Activated CD4-positive, CD25-positive, alpha-beta regulatory T cell treated with anti-CD3 and anti-CD28 coated beads, Interleukin-2, amount 50 U/mL, for 72 hours (primary cell): Measurements from ENCODE around the gene MATN1.

ENCODE experiments used
- DNase-seq: peaks from one replicate; pipeline ENCODE4 v3.0.0; 2021

The MATN1 gene

DNA sequence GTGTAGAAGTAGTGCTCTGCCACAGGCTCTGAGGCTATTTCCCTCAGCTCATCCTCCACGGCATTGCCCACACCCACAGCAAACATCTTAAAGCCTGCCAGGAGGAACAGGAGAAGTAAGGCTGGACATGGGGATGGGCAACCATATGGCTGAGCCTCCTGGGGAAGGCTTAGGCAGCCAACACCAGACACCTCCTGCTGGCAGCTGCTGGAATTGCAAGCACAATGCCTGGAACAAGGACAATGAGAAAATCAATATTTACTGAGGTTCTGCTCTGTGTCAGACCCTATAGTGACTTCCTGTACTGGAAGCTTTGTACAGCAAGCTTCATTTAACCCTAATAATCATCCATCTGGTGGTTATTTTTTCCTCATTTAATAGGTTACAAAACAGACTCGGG lies 8.2 kb downstream of the MATN1 start:
- peak; percentile 59 for DNase-seq

GRCh38 chr1:30714536-30715090 lies 8.8 kb downstream of the MATN1 start:
- no peak for DNase-seq

DNA sequence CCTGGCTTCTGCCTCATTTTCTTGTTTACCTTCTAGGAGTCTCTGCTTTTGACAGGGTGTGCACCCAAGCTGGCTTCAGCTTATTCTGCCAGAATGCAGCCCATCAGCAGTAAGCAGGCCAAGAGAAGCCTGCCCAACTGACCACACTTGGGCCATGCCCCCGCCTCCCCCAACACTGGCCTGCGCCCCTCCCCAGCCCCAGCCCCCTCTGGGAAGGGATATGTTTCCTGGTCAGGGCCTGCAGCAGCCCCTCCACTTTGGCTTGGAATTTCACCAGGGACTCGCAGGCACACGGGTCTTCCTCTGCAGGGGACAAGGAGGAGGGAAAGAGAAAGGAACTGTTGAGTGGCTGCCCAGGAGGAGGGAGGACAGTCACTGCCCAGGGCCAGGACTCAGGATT lies 9.4 kb downstream of the MATN1 start:
- DNase-seq, result no peak

DNA sequence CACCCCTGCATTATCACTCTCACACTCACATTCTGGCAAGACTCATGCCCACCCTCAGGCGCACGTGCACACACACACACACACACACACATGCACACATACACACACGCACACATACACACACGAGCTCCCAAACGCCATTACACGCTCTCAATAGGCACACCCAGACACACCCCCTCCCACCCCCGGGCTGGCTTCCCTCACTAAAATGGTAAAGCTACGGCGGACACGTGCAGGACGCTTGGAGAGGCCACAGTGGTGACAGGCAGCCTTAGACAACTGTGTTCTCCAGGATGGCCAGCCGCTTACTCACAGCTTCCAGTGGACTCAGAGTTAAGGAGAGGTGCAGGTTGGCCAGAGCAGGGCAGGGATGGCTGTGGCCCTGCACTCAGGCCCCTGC lies 10.1 kb downstream of the MATN1 start:
- no peak for DNase-seq

GRCh38 chr1:30712583-30712982 lies 10.8 kb downstream of the MATN1 start:
- DNase-seq, result no peak

GRCh38 chr1:30710407-30710806 lies 13.0 kb downstream of the MATN1 start:
- no peak for DNase-seq

DNA sequence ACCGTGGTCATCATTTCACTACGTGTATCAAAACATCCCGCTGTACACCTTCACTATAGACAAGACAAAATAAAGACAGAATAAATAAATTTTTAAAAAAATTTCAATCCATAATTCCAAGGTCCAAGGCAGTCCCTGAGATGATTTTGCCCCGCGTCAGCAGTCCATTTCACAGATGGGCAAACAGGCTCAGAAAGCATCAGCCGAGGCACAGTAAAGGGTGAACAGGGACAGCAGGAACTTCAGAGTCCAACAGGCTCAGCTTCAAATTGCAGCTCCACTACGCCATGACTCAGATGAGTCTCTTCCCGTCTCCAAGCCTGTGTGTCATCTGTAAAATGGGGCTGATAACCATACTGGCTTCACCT lies 15.0 kb downstream of the MATN1 start:
- DNase-seq, result no peak

DNA sequence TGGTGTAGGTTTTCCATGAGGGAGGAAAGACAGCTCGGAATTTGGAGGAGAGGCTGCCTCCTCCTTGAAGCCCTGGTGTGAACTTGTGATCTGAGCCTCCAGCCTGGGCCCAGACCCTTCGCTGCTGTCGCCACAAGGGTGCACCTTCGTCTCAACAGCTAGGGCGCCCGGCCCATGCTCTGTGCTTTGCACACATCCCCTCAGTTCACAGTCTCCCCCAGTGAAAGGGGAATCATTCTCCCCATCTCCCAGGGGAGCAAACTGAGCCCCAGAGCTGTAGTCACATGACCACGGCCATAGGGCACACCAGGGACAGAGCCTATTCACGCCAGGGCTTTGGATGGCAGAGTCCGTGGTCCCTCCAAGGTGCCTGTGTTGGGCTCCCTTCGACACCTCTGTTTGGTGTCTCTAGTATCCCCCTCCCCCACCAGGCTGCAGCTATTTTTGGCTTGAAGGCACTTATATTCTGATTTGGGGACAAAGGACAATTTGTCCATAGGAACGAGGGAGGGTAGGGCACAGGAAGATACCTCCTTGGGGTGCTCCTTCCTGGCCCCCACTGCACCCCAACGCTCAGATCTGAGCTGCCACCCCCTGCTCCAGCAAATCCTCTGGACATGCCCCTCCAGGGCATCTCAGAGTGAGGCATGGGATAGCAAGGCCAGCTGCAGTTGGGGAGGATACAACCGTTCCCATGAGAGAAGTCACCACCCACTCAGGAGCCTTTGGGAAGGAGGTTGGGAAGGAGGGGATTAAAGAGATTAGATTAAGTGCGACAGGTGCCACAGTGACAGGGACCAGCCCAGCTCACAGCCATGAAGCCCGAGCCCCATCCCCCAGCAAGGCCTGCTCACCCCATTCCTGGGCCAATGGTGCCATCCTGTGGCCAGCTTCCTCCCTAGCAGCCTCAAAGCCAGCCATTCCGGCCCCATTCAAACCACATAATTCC lies 15.7 kb downstream of the MATN1 start:
- DNase-seq, result peak; percentile 54

DNA sequence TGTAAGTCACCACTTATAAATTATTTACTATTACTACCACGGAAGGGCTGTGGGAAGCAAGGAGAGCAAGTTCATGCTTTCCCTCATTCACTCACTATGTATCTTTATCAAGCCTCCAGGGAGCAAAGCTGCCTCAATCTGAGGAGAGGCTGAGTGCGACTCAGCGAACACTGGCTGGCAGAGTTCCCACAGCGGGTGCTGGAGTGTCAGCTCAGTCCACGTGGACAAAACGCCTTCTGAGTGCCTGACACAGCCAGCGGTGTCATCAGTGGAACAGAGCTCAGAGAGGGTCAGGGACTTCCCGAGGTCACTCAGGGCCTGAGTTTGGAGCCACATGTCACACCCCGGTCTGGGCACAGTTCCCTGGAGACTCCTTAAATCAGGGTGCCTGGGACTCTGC lies 16.9 kb downstream of the MATN1 start:
- DNase-seq, result no peak

DNA sequence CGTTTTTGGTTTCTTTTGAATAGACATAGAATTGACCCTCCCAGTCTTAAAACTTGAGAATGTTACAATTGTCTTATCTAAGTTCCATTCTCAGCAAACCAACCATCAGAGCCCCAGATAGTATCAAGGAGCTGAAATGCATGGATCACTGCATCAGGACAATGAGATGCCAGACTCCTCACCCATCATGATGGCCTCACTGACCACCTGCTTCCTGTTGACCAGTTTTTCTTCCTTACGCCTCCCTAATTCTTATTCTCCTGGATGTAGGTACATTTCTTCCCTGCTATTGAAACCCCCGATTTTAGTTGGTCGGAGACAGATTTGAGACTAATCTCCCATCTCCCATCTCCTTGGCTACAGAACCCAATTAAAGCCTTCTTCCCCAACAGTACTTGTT lies 17.7 kb downstream of the MATN1 start:
- no peak for DNase-seq

DNA sequence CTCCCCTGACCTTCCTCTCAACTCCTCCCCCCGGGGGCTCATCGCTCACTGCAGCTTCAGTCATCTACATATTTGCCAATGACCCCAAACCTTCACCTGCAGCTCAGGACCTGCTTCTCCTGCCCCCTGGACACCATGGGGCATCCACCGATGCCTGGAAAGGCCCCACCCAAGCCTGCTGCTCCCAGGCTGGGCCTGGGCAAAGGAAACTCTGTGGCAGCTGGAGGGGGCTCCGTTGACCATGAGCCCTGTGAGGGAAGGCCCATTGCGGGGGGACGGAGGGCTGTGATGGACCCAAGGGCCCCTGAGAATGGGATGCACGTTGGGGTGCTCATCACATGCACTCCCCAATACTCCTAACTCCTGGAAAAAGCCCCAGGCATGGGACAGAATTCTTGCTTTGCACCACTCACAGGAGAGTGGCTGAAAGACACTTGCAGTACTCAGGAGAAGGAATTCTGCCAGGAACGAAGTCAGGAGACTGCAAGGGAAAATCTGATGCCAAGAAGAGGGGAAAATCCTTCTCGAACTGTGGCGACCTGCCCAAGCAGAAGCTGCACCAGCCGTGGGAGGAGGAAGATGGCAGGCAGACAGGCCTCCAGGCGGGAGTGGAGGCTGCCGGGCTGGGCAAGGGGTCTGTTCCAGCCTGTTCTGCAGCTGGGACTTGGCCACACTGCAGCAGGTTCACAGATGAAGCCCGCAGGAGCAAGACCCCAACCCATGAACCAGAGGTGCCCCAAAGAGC lies 18.4 kb downstream of the MATN1 start:
- DNase-seq, result no peak

GRCh38 chr1:30704271-30704670 lies 19.1 kb downstream of the MATN1 start:
- no peak for DNase-seq

- DNase-seq, result no peak
Observed at GRCh38 chr1:30702823-30703222, 20.6 kb downstream of the MATN1 start.

DNA sequence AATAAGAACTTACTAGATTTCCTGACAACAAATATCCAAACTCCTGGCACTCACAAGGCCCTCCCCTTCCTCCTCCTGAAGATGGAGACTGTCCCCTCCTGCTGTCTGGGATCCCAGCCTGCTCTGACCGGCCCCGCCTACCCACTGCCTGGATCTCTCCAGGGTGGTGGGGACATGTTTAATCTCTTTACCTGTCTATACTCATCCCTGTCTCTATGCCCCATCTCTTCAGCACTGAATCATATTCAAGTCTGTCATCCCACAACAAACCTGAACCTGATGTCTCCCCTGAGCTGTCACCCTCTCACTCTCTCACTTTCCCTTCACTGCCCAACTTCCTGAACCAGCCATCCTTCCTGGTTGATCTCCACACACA lies 22.1 kb downstream of the MATN1 start:
- no peak for DNase-seq

DNA sequence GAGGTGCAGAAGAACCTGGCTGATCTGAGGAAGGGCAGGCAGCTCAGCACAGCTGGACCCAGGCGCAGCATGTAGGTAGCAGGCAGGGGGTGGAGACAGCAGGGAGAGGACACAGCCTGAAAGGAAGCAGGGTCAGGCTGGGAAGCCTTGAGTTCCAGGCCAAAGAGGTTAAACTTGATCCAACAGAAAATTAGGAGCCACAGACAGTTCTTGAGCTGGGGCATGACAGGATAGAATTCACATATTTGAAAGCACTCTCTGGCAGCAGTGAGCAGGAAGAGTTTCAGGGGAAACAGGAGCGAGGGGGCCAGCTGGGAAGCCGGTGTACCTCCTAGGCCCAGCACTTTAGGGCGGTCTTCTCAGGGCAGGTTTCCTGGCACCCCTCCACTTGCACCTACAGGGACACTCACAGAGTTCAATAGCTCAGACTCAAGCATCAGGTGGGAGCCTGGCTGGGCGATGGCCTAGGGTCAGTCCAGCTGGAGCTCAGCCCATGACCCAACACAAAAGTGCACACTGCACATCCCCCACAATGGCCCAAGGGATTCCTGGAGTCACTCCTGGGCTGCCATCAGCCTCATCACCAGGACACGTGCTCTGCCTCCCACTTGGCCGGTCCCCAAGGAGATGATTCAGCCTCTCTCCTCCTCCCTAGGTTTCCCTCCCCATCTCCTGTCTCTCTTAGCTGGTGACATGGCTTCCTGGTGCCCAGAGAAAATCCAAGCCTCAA lies 22.7 kb downstream of the MATN1 start:
- DNase-seq, result no peak

DNA sequence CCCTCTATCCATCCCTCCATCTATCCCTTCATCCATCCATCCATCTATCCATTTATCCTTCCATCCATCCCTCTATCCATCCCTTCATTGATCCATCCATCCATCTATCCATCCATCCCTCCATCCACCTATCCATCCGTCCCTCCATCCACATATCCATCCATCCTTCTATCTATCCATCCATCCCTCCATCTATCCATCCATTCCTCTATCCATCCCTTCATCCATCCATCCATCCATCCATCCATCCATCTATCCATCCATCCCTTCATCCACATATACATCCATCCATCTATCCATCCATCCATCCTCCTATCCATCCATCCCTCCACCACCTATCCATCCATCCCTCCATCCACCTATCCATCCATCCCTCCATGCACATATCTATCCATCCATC lies 23.6 kb downstream of the MATN1 start:
- DNase-seq, result no peak

DNA sequence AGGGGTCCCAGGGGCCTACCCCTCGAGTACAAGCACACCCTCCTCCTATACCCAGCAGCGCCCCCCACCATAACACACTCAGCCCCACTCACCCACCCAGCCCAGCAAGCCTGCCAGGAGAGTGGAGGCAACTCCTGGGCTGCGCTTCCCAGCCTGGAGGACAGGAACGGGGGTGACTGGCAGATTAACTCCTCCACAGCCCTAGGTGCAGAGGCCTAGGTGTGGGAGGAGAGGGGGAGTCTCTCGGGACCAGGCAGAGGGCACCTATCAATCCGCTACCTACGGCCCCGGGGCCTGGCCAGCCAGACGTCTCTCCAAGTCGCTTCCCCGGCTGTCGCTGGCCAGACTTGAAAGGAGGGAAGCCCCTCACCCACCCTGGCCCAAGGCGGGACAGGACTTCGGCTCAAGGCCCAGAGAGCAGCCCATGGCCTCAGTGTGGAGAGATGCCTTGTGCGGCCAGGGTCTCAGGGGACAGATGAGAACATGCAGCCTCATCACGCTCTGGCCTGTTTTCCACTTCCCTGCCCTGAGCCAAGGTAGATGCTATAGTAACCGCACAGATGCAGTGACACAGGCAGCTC lies 24.9 kb downstream of the MATN1 start:
- DNase-seq, result no peak

DNA sequence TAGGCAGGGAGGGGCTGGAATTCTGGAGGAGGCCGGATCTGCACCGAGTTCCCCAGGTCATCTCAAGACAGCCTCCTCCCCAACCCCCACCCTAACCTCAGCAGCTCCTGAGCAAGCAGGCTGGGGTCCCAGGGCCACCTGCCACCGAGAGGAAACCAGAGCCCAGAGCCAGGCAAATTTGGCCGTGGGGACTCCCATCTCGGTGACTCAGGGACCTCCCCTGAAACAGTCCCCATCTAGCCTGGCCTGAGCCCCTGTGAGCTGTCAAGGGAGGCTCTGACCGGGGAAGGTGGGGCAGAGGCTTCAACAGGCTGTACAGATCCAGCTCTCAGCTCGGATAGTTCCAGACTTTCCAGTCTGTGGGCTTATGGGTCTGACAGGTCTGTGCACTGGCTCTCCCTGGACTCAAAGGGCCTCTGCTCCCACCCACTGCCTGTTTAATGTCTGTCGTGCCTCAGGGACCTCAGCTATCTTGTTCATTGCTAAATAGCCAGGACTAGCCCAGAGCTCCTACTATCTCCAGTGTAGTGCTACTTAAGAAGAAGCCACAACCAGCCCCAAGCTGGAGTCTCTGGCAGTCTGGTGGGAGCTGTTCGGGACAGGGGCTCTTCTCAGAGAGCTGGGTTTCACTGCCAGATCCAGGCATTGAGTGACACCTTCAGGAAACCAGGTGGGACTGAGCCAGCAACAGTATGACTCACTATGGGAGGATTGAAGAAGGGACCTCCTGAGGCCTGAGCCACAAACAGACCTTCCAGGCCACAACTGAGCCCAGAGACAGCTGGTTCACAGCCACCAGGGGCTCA lies 25.6 kb downstream of the MATN1 start:
- DNase-seq, result no peak

DNA sequence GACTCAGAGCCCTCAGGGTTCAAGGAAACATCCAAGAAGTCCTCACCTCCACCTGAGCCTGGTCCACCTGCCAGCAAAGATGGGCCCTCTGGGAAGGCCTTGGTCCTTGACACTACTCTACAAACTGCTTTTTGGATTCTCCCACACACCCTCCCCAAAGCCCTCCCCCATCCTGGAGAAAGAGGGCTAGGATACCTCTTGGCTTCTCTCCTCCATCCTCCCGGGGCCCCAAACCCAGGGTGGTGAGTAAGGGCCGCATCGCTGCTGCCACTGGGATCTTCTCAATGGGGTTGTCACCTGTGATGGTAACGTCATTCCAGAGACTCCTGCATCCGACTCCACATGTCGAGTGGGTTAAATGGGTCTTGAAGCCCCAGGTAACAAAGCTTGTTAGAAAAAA lies 26.6 kb downstream of the MATN1 start:
- DNase-seq, result no peak

GRCh38 chr1:30695439-30695841 lies 27.9 kb downstream of the MATN1 start:
- DNase-seq, result peak; percentile 7

- DNase-seq, result no peak
Observed at GRCh38 chr1:30694280-30695175, 28.9 kb downstream of the MATN1 start.
